Astrocyte (in vitro differentiated cells and primary cell): ENCODE measurements around the gene GPR37L1.

Experiments
- CTCF ChIP-seq: IDR thresholded peaks from 2 replicates; pipeline ENCODE4 v1.5.1; 2011; ENCODE audit warnings: low read depth, mild to moderate bottlenecking, inconsistent platforms, low read length, moderate library complexity; ENCODE audit not compliant: insufficient read depth
- EZH2 ChIP-seq: IDR thresholded peaks from 2 replicates; pipeline ENCODE4 v1.6.1; 2012; ENCODE audit warnings: mild to moderate bottlenecking, low read length, inconsistent platforms; ENCODE audit not compliant: insufficient read depth

GRCh38 chr1:202121006-202121405 is 1.7 kb upstream of the GPR37L1 start:
- no peak for TF ChIP-seq CTCF
- TF ChIP-seq EZH2, result no peak
